ENCODE data around the gene MSLN.
"Not testable (repeated sequence)": the region's sequence is repeated elsewhere in the genome, so short reads cannot be mapped to it uniquely, and the experiment has no call there.

The MSLN gene

DNA sequence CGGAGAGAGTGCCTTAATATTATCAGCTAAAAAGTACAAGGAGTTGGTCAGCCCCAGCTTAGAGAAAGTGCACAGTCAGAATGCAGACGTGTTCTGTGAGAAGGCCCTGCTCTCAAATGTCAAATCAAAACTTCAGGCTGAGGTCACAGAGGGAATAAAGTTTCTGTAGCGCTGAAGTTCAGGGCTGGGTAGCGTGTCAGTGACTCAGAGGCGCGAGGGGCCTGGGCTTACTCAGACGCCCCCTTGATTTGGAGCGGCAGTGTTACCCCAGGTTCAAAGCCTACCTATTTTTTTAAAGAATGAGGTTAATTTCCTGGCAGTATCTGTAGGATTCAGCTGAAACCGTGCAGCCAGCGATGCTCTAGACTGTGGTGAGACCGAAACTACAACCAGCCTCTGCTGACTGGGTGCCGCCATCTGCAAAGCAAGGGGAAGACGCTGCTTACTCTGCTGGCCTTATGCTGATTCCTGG is 24.5 kb upstream of the MSLN start:
- no peak for DNase-seq

DNA sequence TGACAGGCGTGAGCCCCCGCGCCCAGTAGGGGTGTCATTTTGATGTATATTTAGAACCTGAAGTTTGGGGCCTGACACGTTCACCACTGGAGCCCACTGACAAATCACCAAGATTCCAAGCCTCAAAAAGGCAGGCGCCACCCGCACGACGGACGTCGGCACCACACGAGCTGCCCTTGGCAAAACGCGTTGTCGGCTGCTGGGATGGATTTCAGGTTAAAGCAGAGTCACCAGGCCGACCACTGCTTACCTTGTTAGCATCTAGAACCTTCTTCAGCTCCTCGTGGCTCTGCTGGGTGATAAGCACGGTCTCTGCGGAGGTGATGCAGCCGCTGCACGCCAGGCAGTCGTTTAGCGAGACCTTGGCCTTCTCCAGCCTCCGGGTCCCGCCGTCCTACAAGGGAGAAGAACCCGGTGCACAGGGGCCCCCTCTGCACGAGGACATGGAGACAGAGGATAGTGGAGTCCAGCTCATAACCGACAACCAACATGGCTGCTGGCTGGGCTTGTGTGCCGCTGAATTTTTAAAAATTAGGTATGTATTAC is 23.5 kb upstream of the MSLN start:
- DNase-seq, result no peak

DNA sequence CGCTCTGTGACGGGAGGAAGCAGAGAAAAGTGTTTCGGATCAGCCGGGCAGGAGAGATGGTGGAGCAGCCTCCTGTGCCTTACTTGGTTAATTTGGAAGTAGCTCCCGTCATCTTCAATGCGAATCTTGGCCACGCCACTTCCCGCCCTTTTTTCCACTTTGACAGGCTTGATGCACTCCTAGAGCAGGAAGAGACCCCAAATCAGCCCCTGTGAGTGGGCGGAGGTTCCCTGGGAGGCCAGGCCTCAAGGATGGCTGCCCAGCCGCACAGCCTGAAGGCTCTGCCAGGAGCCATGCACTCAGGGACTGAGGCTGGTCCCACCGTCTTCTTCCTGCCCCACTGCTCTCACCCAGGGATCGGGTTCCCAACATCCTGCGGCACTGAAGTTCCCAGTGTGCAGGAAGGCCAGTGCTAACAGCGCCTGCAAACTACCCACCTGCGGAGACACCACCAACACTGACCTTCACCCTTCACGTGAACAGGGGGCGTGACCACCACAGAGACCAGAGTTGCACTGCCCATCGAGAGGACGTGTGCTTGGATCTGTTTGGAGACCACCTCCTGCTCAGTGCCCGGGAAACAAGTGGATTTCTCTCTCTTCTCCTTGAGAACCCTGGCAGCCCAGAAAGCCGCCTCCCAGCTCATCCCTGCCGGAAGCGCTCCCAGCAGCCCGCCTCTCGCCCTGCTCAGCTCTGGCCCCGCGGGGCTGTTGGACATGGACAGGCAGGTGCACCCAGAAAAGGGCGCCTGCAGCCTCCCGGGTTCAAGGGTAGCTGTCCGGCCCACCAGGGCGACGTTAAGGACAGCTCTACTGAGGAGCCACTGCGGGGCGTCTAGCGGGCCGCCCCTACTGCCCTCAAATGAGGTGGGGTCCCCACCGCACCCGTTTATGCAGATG is 20.7 kb upstream of the MSLN start:
- DNase-seq, result no peak

DNA sequence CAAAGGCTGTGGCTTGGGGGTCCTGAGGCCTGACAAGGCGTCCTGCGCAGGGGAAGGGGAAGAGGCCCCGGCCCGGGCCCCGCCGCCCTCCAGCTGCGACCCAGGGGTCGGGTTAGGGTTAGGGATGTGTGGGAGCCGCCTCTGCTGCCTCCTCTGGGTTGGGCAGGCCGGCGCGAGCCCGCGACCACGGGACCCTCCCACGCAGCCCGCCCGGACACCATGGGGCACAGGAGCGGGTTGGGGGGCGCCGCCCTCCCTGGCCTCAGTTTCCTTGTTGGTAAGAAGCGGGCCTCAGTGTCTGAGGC is 20.1 kb upstream of the MSLN start:
- no peak for DNase-seq

DNA sequence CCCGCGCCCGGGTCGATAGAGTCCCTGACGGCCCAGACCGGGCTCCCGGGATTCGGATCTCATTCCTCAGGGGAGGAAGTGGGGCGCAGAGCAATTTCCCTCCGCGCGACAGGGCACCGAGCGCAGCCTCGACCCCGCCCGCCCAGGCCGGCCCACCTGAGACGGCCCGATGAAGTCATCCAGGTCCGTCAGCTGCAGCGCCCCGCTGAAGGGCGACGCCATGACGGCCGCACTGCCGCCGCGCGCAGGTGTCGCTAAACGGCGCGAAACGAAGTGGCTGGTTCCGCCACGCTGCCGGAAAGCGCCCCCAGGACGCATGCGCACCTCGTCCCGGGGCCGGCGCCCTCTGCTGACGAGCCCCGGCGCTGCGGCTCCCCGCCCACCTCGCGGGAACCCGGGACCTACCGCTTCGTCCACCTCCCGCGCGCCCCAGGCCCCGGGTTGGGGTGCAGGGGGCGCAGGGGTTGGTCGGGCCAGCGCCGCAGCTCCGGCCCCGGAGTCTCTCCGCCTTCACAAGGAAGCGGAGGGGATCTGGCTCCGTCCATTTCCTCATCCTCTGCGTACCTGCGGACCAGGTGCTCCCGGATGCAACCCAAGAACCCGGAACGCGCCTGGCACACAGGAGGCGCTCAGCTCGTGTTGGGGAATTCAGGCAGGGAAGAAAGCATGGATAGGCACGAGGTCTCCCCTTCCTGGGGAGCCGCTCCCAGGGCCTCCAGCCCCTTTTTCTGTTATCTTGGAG is 19.6 kb upstream of the MSLN start, which contains the start of gene CIAO3:
Gene CIAO3 (minus strand): TSS at position 234 of the 742 bp plus-strand sequence. CDS start 12 bp downstream, at position 222.
- peak; percentile 80 to 91 for DNase-seq

DNA sequence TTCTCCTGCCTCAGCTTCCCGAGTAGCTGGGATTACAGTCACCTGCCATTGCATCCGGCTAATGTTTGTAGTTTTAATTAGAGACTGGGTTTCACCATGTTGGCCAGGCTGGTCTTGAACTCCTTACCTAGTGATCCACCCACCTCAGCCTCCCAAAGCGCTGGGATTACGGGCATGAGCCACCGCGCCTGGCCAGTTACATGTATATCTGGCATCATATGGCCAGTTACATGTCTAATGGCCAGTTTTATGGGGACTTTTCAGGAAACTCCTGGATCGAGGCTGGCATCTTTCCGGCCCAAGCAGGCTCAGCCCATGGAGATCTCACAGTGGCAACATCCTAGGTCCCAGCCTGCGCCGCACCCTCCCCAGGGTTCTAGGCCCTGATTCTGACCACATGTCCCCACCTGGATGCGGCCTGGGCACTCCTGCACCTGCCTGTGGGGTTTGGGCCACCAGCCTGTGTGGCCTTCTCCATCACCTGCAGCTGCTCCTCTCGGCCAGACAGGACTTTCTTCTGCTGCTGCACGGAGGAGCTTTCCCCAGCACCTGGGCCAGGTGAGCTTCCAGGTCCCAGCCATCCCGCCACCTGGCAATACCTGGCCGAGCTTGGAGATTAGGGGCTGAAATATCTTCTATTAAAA is 18.4 kb upstream of the MSLN start:
- DNase-seq, result no peak

DNA sequence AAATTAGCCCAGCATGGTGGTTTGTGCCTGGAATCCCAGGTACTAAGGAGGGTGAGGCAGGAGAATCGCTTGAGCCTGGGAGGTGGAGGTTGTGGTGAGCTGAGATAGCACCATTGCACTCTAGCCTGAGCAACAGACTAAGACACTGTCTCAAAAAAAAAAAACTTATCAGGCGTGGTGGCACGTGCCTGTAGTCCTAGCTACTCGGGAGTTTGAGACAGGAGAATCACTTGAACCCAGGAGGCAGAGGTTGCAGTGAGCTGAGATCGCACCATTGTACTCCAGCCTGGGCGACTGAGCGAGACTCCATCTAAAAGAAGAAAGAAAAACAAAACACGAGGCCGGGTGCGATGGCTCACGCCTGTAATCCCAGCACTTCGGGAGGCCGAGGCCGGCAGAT is 17.6 kb upstream of the MSLN start:
- DNase-seq, result not testable (repeated sequence)

DNA sequence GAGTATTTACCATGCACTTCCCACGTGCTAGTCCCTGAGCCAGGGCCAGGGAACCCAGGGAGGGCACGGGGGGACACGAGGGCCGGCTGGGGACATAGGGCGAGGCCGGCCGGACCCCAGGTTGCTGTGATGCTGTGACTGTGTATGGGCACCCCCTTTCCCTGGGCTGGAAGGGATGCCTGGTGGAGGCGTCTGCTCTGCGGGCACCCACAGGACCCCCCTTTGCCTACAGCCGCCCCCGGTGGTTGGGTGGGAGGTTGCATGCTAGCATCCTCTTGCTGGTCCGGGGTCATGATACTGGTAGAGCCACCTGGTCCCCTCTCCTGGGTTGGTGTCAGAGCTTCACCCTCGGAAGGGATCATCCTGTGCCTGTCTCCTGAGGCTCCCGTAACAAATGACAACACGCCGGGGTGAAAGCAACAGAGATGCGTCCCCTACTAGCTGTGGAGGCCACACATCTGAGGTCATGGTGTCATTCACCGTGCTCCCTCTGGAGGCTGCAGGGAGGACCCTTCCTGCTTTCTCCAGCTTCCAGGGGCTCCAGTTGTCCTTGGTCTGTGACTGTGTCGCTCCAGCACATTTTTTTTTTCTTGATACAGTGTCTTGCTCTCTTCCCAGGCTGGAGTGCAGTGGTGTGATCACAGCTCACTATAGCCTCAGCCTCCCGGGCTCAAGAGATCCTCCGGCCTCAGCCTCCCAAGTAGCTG is 16.6 kb upstream of the MSLN start:
- DNase-seq, result no peak

DNA sequence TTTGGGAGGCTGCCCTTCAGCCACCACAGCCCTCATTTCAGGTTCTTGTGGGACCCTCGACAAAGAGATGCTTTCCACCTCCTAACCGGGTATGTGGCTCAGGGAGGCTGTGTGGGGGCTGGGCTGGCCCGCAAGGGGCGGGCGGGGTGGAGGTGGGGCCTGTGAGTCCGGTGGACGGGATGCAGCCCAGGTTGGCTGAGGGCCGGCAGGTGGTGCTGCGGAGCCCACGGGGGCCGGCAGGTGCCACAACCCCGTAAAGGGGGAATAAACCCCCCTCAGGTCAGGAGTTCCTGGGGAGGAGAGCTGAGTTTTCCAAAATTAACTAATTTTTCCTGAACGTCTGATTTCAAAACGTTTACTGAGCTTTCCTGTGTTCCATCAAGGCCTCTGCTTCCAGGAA is 14.8 kb upstream of the MSLN start:
- no peak for DNase-seq

DNA sequence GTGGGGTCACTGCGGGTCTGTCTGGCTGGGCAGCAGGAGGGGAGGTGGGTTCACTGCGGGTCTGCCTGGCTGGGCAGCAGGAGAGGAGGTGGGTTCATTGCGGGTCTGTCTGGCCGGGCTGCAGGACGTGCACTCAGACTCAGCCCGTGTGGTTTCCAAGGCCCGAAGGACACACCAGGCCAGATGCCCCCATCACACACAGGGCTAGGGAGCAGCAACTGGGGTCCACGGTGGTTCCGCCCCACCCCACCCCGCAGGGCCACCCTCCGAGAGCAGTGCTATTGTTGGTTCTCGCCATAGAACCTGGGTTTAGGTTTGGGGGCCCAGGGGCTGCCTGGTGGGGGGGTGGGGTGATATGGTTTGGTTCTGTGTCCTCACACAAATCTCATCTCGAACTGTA is 13.9 kb upstream of the MSLN start:
- DNase-seq, result no peak

DNA sequence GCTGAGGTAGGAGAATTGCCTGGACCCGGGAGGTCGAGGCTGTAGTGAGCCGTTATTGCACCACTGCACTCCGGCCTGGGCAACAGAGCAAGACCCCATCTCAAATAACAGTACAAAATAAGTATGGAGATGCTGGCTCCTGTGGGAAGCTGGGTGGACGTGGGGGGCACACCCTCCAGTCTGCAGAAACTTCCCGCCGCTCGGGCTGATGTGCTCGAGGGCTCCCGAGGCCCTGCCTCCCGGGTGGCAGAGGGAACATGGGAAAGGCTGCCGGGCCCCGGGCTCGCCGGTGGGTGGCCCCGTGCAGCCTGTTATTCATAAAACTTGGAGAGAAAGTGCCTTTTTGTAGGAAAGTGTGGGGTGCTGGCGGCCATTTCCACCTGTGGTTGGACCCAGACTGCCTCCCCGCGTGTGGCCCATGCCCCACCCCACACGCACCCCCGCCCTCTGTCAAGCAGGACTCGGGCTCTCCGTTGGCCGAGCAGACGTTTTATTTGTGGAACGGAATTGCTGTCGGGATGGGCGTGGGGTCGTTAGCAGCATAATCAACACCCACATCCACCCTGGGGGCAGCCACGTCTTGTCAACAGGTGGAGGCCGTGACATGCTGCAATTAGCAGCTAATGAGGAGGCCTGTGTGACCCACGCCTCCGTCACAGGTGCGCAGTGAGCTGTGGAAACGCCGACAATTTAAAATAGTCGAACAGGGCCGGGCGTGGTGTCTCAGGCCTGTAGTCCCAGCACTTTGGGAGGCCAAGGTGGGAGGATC is 12.4 kb upstream of the MSLN start:
- DNase-seq, result no peak

DNA sequence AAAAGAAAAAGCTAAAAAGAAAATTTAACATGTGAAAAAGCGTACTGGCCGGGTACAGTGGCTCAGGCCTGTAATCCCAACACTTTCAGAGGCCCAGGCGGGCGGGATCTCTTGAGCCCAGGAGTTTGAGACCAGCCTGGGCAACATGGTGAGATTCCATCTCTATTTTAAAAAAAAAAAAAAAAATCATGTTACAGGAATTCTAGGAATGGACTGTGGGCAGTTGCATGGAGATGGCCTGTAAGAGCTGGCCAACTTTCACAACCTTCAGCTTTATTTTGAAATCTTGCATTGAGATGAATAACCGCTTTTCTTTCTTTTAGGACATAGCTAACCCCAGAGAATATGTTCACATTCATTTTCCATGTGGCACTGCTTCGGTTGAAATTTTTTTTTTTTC is 11.5 kb upstream of the MSLN start:
- DNase-seq, result no peak

DNA sequence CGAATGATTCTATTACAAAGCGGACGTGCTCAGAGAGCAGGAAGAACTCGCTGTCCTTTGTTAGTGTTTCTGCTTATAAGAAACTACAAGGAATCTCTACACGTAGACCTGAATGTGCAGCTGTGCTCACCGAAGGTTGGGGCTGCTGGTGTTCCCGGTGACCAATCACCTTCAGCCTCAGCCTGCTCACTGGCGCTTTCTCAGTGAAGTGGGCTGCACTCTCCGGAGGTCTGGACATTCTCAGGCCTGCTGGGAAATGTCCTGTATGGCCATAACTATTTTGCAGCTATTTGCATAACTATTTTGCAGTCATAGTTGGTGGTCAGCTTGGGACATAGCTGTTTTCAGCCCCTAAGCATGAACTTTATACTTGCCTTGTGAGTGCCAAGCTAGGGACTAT is 10.0 kb upstream of the MSLN start:
- no peak for DNase-seq

DNA sequence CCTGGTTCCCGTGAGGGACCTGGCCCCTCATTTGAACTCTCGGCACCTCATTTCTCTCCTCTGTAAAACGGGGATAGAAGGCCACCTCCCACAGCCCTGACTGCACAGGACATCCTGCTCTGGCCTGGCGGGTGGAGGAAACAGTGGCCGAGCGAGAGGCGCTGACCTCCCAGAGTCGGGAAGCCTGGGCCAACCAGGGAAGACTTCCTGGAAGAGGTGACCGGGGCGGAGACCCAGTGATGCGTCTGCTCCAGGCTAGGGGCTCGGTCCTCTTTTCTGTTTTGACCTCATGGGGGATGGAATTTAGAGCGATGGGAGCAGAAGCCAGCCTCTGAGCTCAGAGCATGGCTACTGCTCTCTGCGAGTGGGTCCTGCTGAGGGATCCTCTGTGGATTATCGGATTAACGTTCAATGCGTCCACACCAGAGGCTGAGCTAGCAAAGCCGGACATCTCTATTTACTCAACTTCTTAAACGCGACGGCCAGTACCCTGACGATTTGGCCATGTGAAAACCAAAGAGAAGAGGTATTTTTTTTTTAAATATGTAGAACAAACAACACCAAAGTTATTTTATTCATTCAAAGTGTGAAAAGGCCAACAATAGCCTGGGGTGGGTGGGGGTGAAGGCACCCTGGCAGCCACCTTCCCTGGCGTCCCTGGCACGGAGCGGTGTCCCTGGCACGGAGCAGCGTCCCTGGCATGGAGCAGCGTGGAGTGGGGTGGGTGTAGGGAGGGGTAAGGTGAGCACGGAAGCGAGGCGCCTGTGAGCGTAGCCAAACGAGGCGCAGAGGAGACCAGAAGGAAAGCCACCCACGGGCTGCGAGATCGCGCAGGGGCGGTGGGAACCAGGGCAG is 9.2 kb upstream of the MSLN start:
- no peak for DNase-seq

DNA sequence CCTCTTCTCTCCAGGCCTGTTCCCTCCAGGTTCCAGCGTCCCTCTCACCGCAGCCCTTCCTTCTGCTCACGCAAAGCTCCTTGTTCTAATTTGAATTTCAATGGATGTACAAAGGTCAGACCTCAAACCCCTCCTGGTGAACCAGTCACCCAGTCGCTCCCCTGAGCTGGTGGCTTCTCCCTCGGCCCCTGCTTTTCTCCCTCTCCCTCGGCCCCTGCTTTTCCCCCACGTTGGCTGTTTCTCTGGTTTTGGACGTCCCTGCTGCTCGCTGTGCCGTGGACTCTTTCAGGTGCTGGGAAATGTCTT is 8.6 kb upstream of the MSLN start:
- no peak for DNase-seq

DNA sequence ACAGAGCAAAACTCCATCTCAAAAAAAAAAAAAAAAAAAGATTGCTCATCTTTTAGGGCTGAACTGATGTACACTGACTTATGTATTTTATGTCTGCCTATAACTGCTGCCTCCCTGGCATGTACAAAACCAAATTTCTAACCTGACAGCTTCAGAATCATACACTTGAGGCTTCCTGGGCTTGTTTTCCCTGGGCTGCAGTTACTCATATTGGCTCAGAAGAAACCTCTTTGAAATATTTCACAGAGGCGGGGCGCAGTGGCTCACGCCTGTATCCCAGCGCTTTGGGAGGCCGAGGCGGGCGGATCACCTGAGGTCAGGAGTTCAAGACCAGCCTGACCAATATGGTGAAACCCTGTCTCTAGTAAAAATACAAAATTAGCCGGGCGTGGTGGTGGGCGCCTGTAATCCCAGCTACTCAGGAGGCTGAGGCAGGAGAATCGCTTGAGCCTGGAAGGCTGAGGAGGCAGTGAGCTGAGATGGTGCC is 6.4 kb upstream of the MSLN start:
- DNase-seq, result not testable (repeated sequence)

DNA sequence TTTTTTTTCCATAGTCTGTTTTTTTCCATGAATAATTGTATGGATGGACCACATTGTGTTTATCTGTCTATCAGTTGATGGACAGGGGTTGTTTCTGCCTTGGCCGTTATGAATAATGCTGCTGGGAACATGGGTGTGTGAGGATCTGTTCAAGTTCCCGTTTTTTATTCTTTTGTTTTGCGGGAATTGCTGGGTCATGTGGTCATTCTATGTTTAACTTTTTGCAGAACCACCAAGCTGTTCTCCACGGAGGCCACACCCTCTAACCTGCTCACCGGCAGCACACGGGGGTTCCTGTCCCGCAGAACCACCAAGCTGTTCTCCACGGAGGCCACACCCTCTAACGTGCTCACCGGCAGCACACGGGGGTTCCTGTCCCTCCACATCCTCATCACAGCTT is 5.9 kb upstream of the MSLN start:
- DNase-seq, result peak; percentile 47 to 51

DNA sequence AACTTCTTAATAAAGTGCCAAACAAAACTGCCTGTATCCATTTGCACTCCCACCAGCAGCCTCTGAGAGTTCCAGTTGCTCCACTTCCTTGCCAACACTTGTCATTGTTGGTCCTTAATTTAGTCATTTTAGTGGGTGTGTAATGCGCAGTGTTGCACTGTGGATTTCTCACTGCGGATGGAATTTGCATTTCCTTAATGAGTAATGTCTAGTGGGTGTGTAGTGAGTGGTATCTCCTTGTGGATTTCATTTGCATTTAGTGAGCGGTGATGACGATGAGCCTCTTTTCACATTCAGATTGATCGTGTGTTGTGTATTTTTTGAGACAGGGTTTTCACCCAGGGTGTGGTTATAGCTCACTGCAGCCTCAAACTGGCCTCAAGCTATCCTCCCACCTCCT is 4.1 kb upstream of the MSLN start:
- peak; percentile 25 to 63 for DNase-seq

DNA sequence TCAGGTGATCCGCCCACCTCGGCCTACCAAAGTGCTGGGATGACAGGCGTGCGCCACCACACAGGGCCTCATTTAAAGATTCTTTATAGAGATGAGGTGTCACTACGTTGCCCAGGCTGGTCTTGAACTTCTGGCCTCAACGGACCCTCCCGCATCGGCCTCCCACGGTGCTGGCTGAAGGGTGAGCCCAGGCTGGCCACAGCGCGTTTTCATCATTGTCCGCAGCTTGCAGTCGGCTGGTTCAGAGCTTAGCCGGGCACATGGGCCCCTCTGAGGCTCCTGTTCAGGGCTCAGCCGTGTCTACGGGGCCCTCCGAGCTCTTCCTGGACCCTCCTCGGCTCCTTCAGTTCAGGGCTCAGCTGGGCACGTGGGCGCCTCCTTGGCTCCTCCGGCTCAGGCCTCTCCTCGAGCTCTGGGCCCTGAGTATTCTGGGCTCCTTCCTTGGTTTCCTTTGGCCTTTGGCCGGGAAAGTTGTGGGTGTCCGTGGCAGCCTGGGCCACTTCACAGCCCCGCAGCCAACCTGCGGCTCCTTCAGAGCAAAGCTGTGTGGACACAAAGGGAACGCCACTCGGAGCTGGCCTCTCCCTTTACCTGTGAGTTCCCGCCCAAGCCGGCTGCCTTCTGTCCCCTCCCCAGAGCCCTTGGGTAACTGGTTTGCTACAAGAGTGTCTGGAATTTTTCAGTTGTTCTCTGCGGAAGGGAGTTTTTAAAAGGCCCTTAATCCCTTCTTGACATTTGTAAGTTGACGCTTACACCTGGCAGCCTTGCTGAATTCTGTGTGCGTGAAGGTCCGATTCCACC is 1.2 kb upstream of the MSLN start:
- no peak for DNase-seq

DNA sequence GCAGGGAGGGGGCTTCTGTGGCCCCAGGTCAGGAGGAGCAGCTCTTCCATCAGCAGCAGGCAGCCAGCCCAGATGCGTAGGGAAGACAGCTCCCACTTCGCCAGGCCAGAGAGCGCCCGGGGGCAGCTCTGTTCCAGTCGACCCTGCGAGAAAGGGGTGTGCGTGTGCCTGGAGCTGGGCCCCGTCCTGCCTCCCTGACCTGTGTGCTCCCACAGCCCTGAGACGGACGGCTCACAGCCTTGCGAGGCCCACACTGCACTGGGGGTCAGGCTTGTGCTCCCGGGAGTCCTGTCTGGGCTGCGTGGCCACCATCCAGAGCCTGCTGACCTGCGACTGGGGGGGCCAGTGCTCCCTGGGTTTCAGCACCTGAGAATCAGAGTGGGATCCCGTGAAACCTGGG is 469 bp upstream of the MSLN start:
- no peak for DNase-seq
